H9 (cell line): ENCODE results near the gene DSCAM. TPM values are rescaled to one million over a fixed set of nuclear protein-coding genes. Genes with fewer than 3 reads are reported as not detected.

Source experiments
- DNase-seq: peaks from one replicate; pipeline ENCODE4 v3.0.0-alpha.2; 2017
- H2AFZ ChIP-seq: one replicate; pipeline ENCODE4 v1.6.1; 2013; ENCODE audit warnings: mild to moderate bottlenecking, low read length, control low read depth, moderate library complexity
- H2AK5ac ChIP-seq: 2 replicates; pipeline ENCODE4 v1.6.1; 2013; ENCODE audit warnings: low read length, control low read depth, mixed read lengths; ENCODE audit not compliant: insufficient read length
- H2BK120ac ChIP-seq: one replicate; pipeline ENCODE4 v1.6.1; 2013; ENCODE audit warnings: low read depth, mild to moderate bottlenecking, low read length, control low read depth, inconsistent platforms; ENCODE audit not compliant: poor library complexity, severe bottlenecking
- H2BK12ac ChIP-seq: 2 replicates; pipeline ENCODE4 v1.6.1; 2013; ENCODE audit warnings: low read length, control low read depth, mixed read lengths, low read depth; ENCODE audit not compliant: insufficient read length
- H2BK15ac ChIP-seq: 2 replicates; pipeline ENCODE4 v1.6.1; 2013; ENCODE audit warnings: low read depth, low read length, control low read depth
- H2BK20ac ChIP-seq: one replicate; pipeline ENCODE4 v1.6.1; 2013; ENCODE audit warnings: low read depth, mild to moderate bottlenecking, low read length, control low read depth, inconsistent platforms; ENCODE audit not compliant: poor library complexity, severe bottlenecking
- H2BK5ac ChIP-seq: 2 replicates; pipeline ENCODE4 v1.6.1; 2013; ENCODE audit warnings: low read length, control low read depth, mixed read lengths; ENCODE audit not compliant: insufficient read length
- H3K14ac ChIP-seq: 2 replicates; pipeline ENCODE4 v1.6.1; 2013; ENCODE audit warnings: low read length, control low read depth; ENCODE audit not compliant: insufficient read depth
- H3K18ac ChIP-seq: 2 replicates; pipeline ENCODE4 v1.6.1; 2013; ENCODE audit warnings: low read depth, mild to moderate bottlenecking, mixed read lengths, low read length, control low read depth; ENCODE audit not compliant: insufficient read length
- H3K23ac ChIP-seq: 2 replicates; pipeline ENCODE4 v1.6.1; 2013; ENCODE audit warnings: low read length, control low read depth, mixed read lengths, low read depth; ENCODE audit not compliant: insufficient read length
- H3K23me2 ChIP-seq: 2 replicates; pipeline ENCODE4 v1.6.1; 2013; ENCODE audit warnings: low read depth, mild to moderate bottlenecking, mixed read lengths, low read length, control low read depth; ENCODE audit not compliant: insufficient read length, poor library complexity, severe bottlenecking
- H3K27ac ChIP-seq: 2 replicates; pipeline ENCODE4 v1.5.1; 2013; ENCODE audit warnings: low read length, control low read depth, mixed read lengths, low read depth; ENCODE audit not compliant: insufficient read length
- H3K27me3 ChIP-seq: 2 replicates; pipeline ENCODE4 v1.6.1; 2013; ENCODE audit warnings: low read length, control low read depth, inconsistent platforms; ENCODE audit not compliant: insufficient read depth
- H3K4ac ChIP-seq: 2 replicates; pipeline ENCODE4 v1.6.1; 2013; ENCODE audit warnings: low read depth, mild to moderate bottlenecking, control low read depth, inconsistent platforms, low read length, moderate library complexity
- H3K4me1 ChIP-seq: 2 replicates; pipeline ENCODE4 v1.6.1; 2013; ENCODE audit warnings: low read length, control low read depth, inconsistent platforms; ENCODE audit not compliant: insufficient read depth
- H3K4me2 ChIP-seq: 2 replicates; pipeline ENCODE4 v1.6.1; 2013; ENCODE audit warnings: low read length, control low read depth, mixed read lengths; ENCODE audit not compliant: insufficient read length, insufficient read depth
- H3K56ac ChIP-seq: 2 replicates; pipeline ENCODE4 v1.6.1; 2013; ENCODE audit warnings: low read depth, mild to moderate bottlenecking, mixed read lengths, low read length, control low read depth; ENCODE audit not compliant: insufficient read length
- H3K79me1 ChIP-seq: 2 replicates; pipeline ENCODE4 v1.6.1; 2013; ENCODE audit warnings: low read depth, mild to moderate bottlenecking, moderate library complexity, low read length, control low read depth, inconsistent platforms; ENCODE audit not compliant: insufficient read depth, poor library complexity, severe bottlenecking
- H3K79me2 ChIP-seq: 2 replicates; pipeline ENCODE4 v1.6.1; 2013; ENCODE audit warnings: low read length, control low read depth, inconsistent platforms; ENCODE audit not compliant: insufficient read depth
- H3K9ac ChIP-seq: 2 replicates; pipeline ENCODE4 v1.6.1; 2013; ENCODE audit warnings: low read length, control low read depth, mixed read lengths; ENCODE audit not compliant: insufficient read length; ENCODE audit errors: extremely low read depth
- H3K9me3 ChIP-seq: one replicate; pipeline ENCODE4 v1.6.1; 2013; ENCODE audit warnings: low read depth, low read length, inconsistent platforms; ENCODE audit not compliant: control insufficient read depth
- H3T11ph ChIP-seq: one replicate; pipeline ENCODE4 v1.6.1; 2013; ENCODE audit warnings: mild to moderate bottlenecking, low read length, control low read depth, inconsistent platforms
- H4K20me1 ChIP-seq: one replicate; pipeline ENCODE4 v1.6.1; 2013; ENCODE audit not compliant: control insufficient read depth, insufficient read length, insufficient read depth
- H4K5ac ChIP-seq: 2 replicates; pipeline ENCODE4 v1.6.1; 2013; ENCODE audit warnings: low read depth, mild to moderate bottlenecking, mixed read lengths, low read length, control low read depth; ENCODE audit not compliant: insufficient read length
- H4K8ac ChIP-seq: replicated peaks from 2 replicates; pipeline ENCODE4 v1.6.1; 2013; ENCODE audit warnings: low read length, control low read depth, mixed read lengths, low read depth; ENCODE audit not compliant: insufficient read length
- H4K91ac ChIP-seq: 2 replicates; pipeline ENCODE4 v1.6.1; 2013; ENCODE audit warnings: low read depth, mild to moderate bottlenecking, moderate library complexity, mixed read lengths, low read length, control low read depth; ENCODE audit not compliant: insufficient read length
- H3K27ac Mint-ChIP-seq, 3 experiments: 2 replicates in 2 of 3; 3 replicates in 1 of 3; pipeline ENCODE4 v1.8.0; 2020 to 2021; ENCODE audit warnings: mixed read lengths in 3 of 3, mild to moderate bottlenecking in 1 of 3, moderate library complexity in 1 of 3
- H3K27me3 Mint-ChIP-seq: 2 replicates; pipeline ENCODE4 v1.8.0; 2021; ENCODE audit warnings: low read depth, mild to moderate bottlenecking, moderate library complexity, mixed read lengths
- H3K36me3 Mint-ChIP-seq, 3 experiments: 2 replicates in 2 of 3; 3 replicates in 1 of 3; pipeline ENCODE4 v1.8.0; 2020 to 2021; ENCODE audit warnings: low read depth in 3 of 3, mixed read lengths in 3 of 3; ENCODE audit not compliant: insufficient read depth in 1 of 3
- H3K4me1 Mint-ChIP-seq, 2 experiments: 2 replicates each; pipeline ENCODE4 v1.8.0; 2020; ENCODE audit warnings: mixed read lengths in 2 of 2
- H3K4me3 Mint-ChIP-seq, 2 experiments: 2 replicates in 1 of 2; 3 replicates in 1 of 2; pipeline ENCODE4 v1.8.0; 2020 to 2021; ENCODE audit warnings: mild to moderate bottlenecking in 2 of 2, mixed read lengths in 2 of 2, moderate library complexity in 1 of 2
- H3K9me3 Mint-ChIP-seq, 2 experiments: 2 replicates in 1 of 2; 3 replicates in 1 of 2; pipeline ENCODE4 v1.8.0; 2020; ENCODE audit warnings: mild to moderate bottlenecking in 2 of 2, mixed read lengths in 2 of 2, moderate library complexity in 1 of 2
- WGBS: extraction: QIAGEN DNeasy Blood & Tissue Kit; methylation state at CpG from one replicate; pipeline ENCODE4 v1.1.7; 2013; ENCODE audit warnings: missing lambda C conversion rate, low lambda C conversion rate, mixed read lengths; ENCODE audit not compliant: insufficient read length; ENCODE audit errors: extremely low coverage; 5-methylcytosine and 5-hydroxymethylcytosine counted together
- total RNA-seq: library from RNA; stranded (reverse); gene quantifications from 2 replicates; pipeline ENCODE4 v1.2.1, GENCODE V29; 2021
- TF ChIP-seq, protein P1 (sequence below): fragments of 200-600 bp; sonication (generic); conservative IDR thresholded peaks from 3 replicates; pipeline ENCODE4 v1.8.0; 2021; ENCODE audit warnings: antibody characterized with exemption, mild to moderate bottlenecking

DSCAM gene
- total RNA-seq, 1 experiment from 2014 or later, result 0.17 TPM

DNA sequence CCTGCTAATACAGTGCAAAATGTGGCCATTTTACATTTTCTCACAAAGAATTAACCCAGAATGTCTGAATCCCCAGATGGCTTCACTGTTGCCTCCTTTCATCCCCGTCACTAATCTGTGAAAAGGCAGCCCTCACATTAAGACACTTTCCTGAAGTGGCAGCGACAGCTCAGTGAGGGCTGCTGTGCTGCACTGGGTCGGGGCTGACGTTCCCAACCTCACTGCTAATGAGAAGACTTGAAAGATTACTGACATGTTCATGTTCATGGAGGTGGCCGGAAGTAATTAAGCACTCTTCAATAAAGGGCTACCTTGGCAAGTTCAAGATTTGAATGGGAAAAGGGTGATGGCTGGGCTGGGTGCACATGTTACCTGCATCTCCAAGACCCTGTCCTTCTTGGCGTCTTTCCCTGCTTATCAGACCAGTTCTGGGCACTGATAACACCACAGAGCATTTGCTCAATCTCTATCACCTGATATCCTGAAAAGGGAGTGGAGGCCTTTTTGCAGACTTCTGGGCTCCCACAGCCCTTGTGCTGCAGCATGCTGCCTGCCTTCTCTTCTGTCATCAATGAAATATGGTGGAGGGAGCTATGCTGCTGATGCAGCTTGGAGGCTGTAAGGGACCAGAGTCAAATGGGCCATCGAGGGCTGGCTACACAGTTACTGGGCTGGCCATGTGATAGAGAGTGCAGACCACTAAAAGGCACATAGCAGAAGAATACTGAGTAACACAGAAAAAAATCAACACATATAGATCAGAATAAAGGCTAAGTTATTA lies 596.3 kb downstream of the DSCAM start:
- Mint-ChIP-seq H3K4me3 (no peak overlapping the region), H3K4me1 (peaks cover 2 to 3% of the 10 kb centered on the region in 2 experiments), H3K36me3 (peaks cover 23 to 33% (median 26%) of the 10 kb centered on the region in 3 experiments), H3K27ac (no peak overlapping the region), H3K9me3 (peaks cover 41 to 52% of the 10 kb centered on the region in 2 experiments), H3K27me3 (peaks cover 1% of the 10 kb centered on the region; the same call in 1 of the 2 replicates)
- Histone ChIP-seq H3K9ac (no peak overlapping the region), H3K14ac (no peak overlapping the region), H2BK12ac (no peak overlapping the region), H3K18ac (no peak overlapping the region), H3K56ac (no peak overlapping the region), H3K4me1 (no peaks in the 10 kb centered on the region), H3K9me3 (no peaks in the 10 kb centered on the region), H4K20me1 (no peaks in the 10 kb centered on the region), H2AK5ac (no peak overlapping the region), H3K79me2 (no peaks in the 10 kb centered on the region), H4K8ac (no peak overlapping the region), H3K4me2 (no peak overlapping the region), H2BK20ac (no peak overlapping the region), H2BK120ac (no peak overlapping the region), H3K27me3 (no peaks in the 10 kb centered on the region), H3K23me2 (no peaks in the 10 kb centered on the region), H3K79me1 (no peaks in the 10 kb centered on the region), H4K5ac (no peak overlapping the region), H2BK15ac (no peak overlapping the region), H3K23ac (no peak overlapping the region), H3K27ac (no peak overlapping the region), H3T11ph (no peak overlapping the region), H4K91ac (no peak overlapping the region), H3K4ac (no peak overlapping the region), H2BK5ac (no peak overlapping the region), H2AFZ (no peak overlapping the region)
- DNase-seq, result no peak
- TF ChIP-seq, protein P1, sequence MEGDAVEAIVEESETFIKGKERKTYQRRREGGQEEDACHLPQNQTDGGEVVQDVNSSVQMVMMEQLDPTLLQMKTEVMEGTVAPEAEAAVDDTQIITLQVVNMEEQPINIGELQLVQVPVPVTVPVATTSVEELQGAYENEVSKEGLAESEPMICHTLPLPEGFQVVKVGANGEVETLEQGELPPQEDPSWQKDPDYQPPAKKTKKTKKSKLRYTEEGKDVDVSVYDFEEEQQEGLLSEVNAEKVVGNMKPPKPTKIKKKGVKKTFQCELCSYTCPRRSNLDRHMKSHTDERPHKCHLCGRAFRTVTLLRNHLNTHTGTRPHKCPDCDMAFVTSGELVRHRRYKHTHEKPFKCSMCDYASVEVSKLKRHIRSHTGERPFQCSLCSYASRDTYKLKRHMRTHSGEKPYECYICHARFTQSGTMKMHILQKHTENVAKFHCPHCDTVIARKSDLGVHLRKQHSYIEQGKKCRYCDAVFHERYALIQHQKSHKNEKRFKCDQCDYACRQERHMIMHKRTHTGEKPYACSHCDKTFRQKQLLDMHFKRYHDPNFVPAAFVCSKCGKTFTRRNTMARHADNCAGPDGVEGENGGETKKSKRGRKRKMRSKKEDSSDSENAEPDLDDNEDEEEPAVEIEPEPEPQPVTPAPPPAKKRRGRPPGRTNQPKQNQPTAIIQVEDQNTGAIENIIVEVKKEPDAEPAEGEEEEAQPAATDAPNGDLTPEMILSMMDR, result no peak
- no CpG with 5 or more reads among the region's 7 CpGs for WGBS
